ENCODE results near the gene EXOSC5. TPM values are rescaled to one million over a fixed set of nuclear protein-coding genes. Genes with fewer than 3 reads are reported as not detected.

EXOSC5 gene
- total RNA-seq, 1 experiment from 2014 or later: 45.8 TPM

DNA sequence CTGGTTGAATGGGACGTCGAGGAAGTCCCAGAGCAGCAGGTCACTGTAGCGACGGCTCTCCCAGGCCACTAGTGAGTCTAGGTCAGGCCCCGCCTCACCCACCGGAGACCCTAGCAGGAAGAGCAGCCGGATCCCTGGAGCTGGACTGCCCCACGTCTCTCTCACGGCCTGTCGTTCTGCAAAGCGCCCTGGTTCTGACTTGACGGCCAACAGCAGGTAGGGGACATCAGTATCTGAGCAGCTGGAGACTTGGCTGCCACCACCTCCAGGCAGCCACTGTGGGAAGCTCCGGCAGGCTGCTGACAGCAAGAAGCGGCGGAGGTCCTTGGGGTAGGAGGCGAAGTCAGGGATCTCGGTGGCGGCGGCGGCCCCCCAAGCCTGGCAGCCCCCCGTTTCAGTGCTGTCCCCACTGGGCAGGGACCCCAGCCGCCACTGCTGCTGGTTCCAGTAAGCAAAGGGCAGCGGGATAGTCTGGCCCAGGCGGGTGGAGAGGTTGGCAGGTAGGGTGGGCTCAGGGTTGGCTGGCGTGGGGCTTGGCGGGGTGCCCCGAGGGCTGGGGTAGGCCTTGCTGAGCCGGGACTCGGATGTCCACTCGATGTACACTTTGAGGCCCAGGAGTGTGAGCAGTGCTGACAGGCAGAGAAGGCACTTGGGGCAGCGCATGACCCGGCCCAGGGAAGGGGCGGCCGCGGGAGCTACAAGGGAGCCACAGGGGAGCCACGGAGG lies 29.1 kb upstream of the EXOSC5 start:
- Mint-ChIP-seq H3K27ac (ENCODE audit: low read depth, unreplicated experiment) (peak overlapping the region; percentile 29), H3K27me3 (ENCODE audit: insufficient read depth, unreplicated experiment) (no peaks in the 10 kb centered on the region), H3K9me3 (ENCODE audit: unreplicated experiment) (no peaks in the 10 kb centered on the region), H3K4me1 (ENCODE audit: insufficient read depth, unreplicated experiment) (peaks cover 8% of the 10 kb centered on the region), H3K4me3 (ENCODE audit: unreplicated experiment) (no peak overlapping the region), H3K36me3 (ENCODE audit: insufficient read depth, unreplicated experiment) (peaks cover 37% of the 10 kb centered on the region)
- no peak for DNase-seq (ENCODE audit: unreplicated experiment)
- POLR2A ChIA-PET: interaction anchor here (0.9 to 2.0 kb wide), 2 partner anchors 11 to 13 kb away, joined by 3 to 6 read pairs; partner anchors contain the start of gene DMAC2
- TF ChIP-seq, protein P1, sequence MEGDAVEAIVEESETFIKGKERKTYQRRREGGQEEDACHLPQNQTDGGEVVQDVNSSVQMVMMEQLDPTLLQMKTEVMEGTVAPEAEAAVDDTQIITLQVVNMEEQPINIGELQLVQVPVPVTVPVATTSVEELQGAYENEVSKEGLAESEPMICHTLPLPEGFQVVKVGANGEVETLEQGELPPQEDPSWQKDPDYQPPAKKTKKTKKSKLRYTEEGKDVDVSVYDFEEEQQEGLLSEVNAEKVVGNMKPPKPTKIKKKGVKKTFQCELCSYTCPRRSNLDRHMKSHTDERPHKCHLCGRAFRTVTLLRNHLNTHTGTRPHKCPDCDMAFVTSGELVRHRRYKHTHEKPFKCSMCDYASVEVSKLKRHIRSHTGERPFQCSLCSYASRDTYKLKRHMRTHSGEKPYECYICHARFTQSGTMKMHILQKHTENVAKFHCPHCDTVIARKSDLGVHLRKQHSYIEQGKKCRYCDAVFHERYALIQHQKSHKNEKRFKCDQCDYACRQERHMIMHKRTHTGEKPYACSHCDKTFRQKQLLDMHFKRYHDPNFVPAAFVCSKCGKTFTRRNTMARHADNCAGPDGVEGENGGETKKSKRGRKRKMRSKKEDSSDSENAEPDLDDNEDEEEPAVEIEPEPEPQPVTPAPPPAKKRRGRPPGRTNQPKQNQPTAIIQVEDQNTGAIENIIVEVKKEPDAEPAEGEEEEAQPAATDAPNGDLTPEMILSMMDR (IDR thresholded peaks at IDR 0.05; ENCODE audit: unreplicated experiment): no peak
- BruUV-seq (replicated peaks): no TSS peak
- CTCF ChIA-PET: interaction anchor here (0.5 kb wide), 1 partner anchor 47 kb away, joined by 3 read pairs; no protein-coding TSS in a partner anchor
- intact Hi-C loops (cut with micrococcal nuclease): no loop called here

DNA sequence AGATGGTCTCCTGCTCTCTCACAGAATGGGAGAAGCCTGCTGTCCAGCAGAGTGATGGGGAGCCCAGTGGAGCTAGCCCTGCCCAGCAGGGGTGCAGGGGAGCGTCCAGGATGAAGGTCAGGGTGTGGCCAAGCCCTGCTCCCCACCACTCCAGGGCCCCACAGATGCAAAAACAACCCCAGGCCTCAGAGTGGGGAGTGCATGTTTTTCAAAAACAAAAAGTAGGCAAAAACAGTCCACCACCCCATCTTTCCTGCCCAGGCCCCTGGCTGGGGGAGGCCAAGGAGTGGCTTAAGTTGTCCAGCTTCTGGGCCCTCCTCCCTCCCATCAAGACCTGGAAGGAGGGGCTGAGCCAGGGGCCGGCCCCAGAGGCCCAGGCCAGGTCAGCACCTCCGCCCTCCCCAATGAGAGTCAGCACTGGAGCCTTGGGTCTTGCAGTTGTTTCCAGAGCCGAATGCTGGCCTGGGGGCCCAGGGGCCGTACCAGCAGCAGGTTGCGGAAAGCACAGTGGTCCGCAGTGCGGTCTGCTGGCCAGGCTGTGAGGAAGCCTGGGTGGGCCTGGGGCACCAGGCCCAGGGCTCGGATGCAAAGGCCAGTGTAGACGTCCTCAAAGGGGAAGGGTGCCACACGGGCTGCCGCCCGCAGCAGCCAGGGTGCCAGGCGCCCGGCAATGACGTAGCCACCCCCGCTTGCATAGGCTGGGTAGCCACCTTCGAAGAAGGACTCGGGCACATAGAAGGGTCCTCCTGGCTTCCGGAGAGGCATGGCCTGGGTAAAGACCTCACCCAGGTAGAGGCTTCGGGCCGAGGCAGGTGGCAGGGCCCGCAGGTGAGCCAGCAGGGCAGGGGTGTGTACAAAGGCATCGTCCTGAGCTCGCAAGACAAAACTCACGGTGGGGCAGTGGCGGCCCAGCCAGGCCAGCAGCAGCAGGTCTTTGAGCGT lies 28.3 kb upstream of the EXOSC5 start:
- Mint-ChIP-seq H3K4me3 (ENCODE audit: unreplicated experiment) (no peak overlapping the region), H3K27me3 (ENCODE audit: insufficient read depth, unreplicated experiment) (no peaks in the 10 kb centered on the region), H3K4me1 (ENCODE audit: insufficient read depth, unreplicated experiment) (peaks cover 8% of the 10 kb centered on the region), H3K9me3 (ENCODE audit: unreplicated experiment) (no peaks in the 10 kb centered on the region), H3K36me3 (ENCODE audit: insufficient read depth, unreplicated experiment) (peaks cover 45% of the 10 kb centered on the region), H3K27ac (ENCODE audit: low read depth, unreplicated experiment) (no peak overlapping the region)
- ChIA-PET POLR2A (interaction anchor here (2.0 kb wide), 1 partner anchor 14 kb away, joined by 6 read pairs; the partner anchor contains the start of gene DMAC2), CTCF (no interaction called here)
- BruUV-seq (replicated peaks): no TSS peak
- TF ChIP-seq, protein P1 (IDR thresholded peaks at IDR 0.05; ENCODE audit: unreplicated experiment): no peak
- intact Hi-C loops (cut with micrococcal nuclease): no loop called here
- DNase-seq (ENCODE audit: unreplicated experiment): no peak

DNA sequence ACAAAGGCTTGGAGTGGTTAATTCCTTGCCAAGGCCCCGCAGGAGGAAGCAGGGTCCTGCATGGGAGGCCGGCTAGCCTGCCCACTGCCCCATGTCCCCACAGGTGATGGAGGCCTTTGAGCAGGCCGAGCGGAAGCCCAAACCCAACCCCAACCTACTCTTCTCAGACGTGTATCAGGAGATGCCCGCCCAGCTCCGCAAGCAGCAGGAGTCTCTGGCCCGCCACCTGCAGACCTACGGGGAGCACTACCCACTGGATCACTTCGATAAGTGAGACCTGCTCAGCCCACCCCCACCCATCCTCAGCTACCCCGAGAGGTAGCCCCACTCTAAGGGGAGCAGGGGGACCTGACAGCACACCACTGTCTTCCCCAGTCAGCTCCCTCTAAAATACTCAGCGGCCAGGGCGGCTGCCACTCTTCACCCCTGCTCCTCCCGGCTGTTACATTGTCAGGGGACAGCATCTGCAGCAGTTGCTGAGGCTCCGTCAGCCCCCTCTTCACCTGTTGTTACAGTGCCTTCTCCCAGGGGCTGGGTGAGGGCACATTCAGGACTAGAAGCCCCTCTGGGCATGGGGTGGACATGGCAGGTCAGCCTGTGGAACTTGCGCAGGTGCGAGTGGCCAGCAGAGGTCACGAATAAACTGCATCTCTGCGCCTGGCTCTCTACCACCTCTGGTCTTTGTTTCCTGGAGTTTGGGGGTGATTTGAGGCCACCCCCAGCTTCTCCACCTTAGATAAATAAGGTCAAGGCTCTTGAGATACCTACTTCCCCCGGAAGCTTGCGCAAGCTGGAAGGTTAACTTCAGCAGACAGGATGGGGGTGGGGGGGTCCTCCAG lies 27.4 kb upstream of the EXOSC5 start:
- BruUV-seq (replicated peaks): no TSS peak
- ChIA-PET CTCF (interaction anchor here (0.7 kb wide), 1 partner anchor 13 kb away, joined by 3 read pairs; no protein-coding TSS in a partner anchor), POLR2A (interaction anchor here (0.6 to 1.0 kb wide), 2 partner anchors 12 to 57 kb away, joined by 3 read pairs; no protein-coding TSS in a partner anchor)
- H3K4me1 Mint-ChIP-seq (ENCODE audit: insufficient read depth, unreplicated experiment): peaks cover 8% of the 10 kb centered on the region
- TF ChIP-seq, protein P1 (IDR thresholded peaks at IDR 0.05; ENCODE audit: unreplicated experiment): no peak
- no peak overlapping the region for H3K4me3 Mint-ChIP-seq (ENCODE audit: unreplicated experiment)
- intact Hi-C loops (cut with micrococcal nuclease): no loop called here
- H3K36me3 Mint-ChIP-seq (ENCODE audit: insufficient read depth, unreplicated experiment): peaks cover 48% of the 10 kb centered on the region
- no peaks in the 10 kb centered on the region for H3K27me3 Mint-ChIP-seq (ENCODE audit: insufficient read depth, unreplicated experiment)
- H3K9me3 Mint-ChIP-seq (ENCODE audit: unreplicated experiment): no peaks in the 10 kb centered on the region
- no peak overlapping the region for H3K27ac Mint-ChIP-seq (ENCODE audit: low read depth, unreplicated experiment)
- no peak for DNase-seq (ENCODE audit: unreplicated experiment)
